HG03565 (cell line): Measurements from ENCODE around the gene TMEM117.
"Not testable (repeated sequence)": the region's sequence is repeated elsewhere in the genome, so short reads cannot be mapped to it uniquely, and the experiment has no call there.

Source experiments
- ATAC-seq: cut with Tn5 transposase; IDR thresholded peaks from one replicate; pipeline ENCODE4 v1.9.1; 2021; ENCODE audit warnings: mild to moderate bottlenecking, moderate library complexity; ENCODE audit not compliant: unreplicated experiment

Gene TMEM117

DNA sequence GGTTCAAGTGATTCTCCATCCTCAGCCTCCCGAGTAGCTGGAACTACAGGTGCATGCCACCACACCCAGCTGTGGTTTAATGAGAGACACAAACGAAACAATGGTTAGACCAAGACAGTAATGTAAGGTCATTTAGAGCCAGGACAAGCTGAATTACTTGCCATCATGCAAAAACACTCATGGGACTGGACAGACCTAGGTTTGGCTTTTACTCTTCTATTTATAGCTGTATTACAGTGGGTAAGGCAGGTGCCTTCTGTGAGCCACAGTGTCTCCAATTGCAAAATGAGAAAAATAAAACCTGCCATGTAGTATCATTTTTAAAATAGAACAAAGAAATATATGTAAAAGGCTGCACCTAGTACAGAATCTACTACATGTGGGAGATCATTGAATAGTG lies 527.1 kb downstream of the TMEM117 start:
- no peak for ATAC-seq

DNA sequence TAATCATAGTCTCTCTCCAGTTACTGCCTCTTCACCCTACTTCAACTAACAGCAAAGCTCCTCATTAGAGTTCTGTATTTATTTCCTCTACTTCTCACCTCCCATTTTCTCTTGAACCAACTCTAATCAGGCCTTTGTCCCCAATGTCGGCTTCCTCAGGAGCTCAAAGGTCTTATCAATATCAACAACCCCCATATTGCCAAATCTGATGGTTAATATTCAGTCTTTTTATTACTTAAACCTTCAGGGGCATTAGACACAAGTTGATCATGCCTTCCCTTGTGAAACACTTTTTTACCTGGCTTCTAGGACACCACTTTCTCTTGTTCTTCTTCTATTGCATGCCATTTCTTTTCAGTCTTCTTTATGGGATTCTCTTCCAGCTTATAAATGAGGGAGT lies 531.3 kb downstream of the TMEM117 start:
- no peak for ATAC-seq

DNA sequence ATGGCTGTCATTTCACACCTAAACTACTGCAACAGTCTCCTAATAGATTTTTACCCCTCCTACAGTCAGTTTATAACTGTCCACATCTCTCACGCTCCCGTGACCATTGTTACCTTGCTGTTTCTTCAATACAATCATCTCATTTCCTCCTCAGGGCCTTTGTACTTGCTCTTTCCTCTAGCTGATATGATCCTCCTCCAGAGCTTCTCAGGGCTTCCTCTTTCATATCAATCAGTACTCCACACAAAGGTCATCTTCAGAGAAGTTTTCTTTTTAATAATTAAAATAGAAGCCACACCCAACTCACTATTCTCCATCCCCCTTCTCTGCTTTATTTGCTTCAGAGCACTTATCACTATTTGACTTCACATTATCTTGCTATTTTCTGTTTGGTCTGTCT lies 532.0 kb downstream of the TMEM117 start:
- ATAC-seq = no peak

DNA sequence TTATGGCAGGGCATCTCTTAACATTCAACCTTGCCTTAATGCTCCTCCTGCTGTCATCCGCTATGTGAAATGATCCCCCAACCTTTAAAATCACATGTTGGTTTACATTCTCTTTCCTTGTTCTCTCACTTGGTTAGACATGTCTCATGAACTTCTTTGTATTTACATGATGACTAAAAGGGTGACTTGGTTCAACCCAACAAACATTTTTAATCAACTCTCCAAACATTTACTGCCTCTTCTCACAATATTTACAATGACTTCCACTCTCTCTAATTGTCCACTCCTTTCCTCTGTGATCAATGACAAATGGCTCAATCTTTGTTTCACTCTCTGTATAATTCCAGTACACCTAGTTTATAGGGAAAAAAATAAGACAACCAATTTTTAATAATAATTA lies 534.1 kb downstream of the TMEM117 start:
- ATAC-seq = no peak

DNA sequence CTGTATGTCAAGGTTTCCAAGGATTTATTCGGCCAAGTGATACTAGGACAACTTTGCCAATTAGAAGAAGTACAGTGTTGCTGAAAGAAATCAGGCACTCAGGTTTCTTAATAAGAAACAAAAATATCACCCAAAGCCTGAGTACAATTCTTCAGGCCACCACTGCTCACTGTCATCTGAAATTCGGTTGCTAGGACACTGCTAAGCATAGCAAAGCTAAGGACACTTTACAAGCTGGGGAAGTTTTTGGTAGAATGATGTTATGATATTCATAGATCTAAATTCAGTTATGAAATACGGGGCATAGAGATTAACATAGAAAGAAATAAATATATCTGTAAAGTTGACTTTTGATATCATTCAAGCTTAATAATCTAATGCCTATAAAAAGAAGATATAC lies 535.1 kb downstream of the TMEM117 start:
- no peak for ATAC-seq

DNA sequence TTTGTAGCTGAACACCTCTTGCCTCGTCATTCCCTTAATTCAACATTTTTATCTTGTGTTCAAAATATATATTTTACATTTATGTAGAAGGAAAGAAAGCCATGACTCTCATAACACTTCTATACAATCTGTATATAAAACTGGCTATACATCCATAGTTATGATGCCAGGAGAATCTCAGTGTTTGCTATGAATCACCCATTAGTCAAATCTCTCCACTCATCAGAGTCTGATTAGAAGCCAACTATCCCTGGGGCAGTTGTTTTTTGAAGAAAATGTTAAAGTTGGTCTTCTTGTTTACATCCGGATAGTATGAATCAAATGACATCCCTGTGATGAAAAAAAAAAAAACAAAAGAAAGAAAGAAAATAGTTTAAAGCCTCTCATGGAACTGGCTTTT lies 536.4 kb downstream of the TMEM117 start:
- no peak for ATAC-seq

DNA sequence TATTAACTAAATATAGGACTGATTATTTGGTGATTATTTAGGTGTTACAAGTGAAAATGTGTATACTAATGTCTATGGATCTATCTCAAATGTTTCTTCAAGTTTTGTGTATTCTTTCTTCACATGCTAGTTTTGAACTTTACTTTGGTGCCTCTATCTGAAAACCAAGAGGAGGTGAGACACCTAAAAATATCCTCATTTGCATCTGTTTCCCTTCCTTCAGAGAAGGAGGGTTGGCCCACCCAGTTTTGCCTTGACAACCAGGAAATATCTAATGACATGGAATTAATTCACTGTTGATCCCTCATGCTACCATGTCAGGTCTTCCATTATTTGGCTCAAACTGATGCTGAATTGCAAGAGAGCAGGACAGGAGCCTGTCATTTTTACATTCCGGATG lies 539.8 kb downstream of the TMEM117 start:
- ATAC-seq = no peak

DNA sequence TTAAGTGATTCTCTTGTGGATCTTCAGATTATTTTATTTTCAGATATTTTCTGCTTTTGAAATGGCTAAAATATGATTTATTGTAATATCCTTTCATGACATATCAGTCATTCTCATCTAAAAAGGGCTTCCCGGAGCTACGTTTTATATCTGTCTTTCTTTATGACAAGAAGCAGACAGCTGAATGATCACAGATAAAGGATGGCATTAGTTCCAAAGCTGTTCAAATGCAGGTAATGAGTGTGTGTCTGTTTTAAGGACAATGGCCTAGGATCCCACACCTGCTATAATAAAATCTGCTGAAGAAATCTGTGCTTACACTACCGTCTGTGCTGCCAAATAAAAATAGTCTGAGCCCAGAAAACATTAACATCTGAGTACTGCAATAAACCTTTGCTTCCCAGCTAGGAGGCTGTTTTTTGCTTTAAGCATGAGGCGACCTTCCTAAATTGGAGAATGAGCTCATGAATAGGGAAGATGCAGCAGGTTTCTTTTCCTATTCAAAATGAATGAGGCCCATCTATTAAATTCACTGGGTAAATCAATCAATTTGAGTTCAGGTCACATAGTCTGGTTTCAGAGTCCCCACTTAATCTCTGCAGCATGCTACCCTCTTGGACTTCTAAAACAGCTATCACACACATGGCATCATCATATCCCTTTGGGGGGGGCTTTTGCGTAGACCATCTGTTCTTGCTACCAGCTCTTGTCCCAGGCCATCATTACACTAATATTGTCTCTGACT lies 541.7 kb downstream of the TMEM117 start:
- no peak for ATAC-seq

DNA sequence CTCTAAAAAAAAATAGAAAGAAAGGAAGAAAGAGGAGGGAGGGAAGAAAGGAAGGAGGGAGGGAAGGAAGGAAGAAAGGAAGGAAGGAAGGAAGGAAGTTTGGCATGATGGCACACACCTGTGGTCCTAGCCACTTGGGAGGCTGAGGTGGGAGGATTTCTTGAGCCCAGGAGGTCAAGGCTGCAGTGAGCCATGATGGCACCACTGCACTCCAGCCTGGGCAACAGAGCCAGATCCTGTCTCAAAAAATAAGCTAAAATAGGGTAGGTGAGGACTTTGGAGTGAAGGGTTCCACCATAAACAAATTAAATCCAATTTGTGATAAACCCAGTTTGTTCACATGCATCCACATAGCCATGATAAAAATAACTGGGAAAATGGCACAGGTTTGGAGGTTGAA lies 543.2 kb downstream of the TMEM117 start:
- ATAC-seq = not testable (repeated sequence)

DNA sequence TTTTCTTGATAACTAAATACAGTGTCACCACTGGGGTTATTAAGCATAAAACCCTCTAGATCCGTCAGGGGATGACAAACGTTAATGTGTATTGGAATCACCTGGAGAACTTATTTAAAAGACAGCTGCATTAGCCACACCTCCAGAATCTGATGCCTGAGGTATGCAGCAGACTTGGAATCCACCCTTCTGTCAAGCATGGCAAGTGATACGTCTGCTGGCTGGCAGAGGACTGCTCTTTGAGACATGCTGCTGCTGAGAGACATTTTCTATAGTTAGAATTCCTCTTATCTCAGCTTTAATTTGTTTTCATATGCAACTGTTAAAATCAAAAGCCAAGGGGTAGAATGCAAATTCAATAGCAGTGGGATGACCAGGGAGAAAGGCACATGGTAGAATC lies 544.0 kb downstream of the TMEM117 start:
- no peak for ATAC-seq

DNA sequence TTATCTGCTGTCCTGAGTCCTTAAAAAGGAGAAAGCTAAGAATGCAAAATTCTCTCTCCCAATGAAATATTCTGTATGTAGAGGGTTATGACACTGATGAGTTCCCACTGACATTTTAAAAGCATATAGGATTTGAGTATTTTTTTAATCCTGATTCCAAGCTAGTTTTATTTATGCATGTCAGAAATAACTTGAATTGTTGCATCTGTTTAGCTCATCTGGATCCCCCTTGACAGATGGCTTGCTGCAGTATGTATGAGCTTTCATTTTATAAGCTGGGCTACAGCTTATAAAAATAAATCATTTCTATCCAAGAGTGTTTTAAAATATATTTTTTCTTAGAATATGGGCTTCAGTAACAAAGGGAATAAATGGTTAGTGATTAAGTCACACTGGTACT lies 545.0 kb downstream of the TMEM117 start:
- ATAC-seq = no peak

DNA sequence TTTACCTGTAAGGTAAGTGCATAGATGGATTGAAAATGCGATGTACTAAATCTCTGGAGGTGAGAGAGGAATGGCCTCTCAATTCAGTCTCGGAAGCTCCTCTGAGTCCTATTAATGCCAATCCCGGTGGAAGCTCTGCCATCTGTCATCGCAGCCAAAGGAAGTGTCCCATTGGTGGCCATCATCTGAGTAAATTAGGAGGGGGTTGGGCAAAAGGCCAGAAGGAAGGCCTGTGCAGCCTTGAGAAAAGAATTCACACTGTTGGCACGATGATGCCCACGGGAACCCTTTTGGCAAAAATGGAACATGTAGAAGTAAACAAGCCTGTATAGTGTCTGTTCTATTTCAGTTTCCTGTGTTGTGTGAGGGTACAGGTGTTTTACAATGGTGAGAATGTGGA lies 545.5 kb downstream of the TMEM117 start:
- no peak for ATAC-seq

DNA sequence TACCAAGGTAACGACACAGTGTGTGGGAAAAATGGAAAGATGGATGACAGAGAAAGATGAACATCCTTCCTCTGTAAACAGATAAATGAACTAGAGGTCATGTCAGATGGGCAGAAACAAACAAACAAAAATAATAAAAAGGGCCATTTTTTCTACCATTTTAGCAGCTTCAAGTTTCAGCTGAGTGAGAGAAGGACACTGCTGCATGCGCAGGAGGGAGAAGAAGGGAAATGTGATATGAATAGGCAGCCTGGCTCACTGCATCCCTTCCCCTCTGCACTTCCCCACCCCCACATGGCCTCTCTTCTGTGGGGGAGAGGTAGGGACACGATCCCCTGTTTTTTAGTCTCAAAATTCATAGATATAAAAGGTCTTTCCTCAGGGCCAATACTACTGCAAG lies 548.3 kb downstream of the TMEM117 start:
- no peak for ATAC-seq

DNA sequence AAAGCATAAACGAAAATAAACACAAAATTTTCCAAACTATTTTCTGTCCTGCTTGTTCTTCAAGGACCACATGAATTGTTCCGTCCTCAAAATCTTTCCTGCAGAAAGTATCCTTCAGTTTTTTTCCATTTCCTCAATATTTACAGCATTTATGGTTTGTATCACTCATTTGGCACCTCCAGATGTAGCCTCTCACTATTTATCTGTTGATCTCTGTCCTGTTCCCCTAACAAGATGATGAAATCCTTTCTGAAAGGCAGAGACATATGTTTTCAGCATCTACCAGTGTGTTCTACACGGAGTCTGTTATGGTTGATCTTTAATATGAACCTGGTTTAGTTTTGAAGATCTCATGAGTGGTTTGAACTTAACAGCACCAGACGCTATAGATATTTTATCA lies 550.1 kb downstream of the TMEM117 start:
- ATAC-seq = no peak

DNA sequence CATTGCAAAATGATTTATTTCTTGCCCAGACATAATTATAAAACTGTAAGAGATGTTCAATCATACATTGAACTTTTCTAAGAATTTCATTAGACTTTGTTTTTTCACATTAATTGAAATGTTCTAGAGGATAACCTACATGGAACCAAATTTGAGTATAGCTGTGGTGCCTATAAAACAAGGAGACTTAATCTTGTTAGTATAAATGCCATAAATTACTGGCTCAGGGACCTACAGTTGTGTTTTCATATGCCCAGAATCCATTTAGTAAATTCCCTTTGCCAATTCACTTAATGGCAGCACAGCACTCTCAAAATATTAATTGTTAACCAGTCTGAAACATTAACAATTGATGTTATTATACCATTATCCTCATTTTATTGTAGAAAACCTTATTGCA lies 551.7 kb downstream of the TMEM117 start:
- no peak for ATAC-seq

DNA sequence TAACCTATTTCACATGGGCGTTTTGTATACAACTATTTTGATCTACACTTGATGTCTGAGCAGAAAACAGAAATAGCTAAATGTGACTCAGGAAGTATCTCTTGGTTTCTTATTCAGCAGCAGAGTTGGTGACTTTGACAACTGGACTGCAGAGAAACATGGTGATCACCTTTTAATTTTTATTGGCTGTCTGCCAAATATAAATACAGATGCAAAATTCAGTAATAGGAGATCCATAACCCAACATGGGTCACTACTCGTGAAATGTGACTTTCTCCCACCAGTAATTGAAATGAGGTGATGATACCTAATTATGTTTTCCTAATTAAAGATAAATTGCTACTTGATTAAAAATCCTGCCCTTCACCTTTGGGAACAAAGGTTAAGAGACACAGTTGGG lies 553.2 kb downstream of the TMEM117 start:
- ATAC-seq = no peak

DNA sequence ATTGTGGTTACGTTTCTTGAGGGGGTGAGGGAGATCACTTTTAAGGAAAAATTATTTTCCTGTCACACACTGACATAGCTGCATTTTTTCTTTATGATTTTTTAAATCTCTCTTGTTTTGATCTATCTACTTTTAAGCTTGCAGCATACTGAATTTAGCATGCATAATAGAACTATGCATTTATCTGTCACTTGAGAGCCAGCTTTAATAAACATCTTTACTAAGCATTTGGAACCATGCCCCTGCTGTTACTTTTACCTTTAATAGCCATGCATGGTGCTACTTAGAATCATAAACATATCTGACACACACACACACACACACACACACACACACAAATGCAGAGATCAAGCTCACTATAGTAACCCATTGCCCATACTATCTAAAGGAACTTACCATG lies 554.0 kb downstream of the TMEM117 start:
- ATAC-seq = no peak

DNA sequence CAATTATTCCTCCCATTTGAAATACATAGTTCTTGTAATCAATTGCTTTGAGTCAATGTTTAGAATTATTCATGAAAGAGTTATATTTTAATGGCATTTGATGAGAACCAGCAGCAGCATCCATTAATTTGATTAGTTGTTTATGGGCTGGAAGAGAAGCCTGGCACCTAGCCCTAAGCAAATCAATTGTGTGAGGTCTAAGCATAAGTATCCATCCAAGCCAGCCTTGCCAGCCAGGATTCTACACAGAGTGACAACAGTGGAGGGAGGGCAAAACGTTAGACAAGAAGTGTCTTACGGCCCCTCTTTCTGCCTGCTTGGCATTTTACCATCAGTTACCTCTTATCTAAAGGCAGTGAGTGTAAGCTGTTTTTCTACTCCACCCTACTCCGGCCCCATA lies 561.8 kb downstream of the TMEM117 start:
- ATAC-seq = no peak

DNA sequence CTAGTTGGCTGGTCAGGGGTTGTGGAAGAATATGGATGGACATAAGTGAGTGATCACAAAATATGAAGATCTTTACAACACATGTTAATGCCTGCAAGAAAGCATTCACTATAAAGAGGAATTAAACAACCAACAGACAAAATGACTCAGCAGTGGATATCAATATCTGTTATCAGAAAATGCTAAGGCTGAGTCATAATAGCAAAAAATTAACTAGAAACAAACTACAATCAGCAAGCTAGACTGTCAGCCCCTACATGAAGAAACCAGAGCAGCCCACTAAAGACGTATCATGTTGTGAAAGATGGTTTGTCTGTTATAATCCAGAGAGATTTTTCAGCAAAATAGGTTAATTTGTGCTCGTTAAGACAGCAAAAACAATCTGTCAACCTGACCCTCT lies 567.3 kb downstream of the TMEM117 start:
- ATAC-seq = no peak

DNA sequence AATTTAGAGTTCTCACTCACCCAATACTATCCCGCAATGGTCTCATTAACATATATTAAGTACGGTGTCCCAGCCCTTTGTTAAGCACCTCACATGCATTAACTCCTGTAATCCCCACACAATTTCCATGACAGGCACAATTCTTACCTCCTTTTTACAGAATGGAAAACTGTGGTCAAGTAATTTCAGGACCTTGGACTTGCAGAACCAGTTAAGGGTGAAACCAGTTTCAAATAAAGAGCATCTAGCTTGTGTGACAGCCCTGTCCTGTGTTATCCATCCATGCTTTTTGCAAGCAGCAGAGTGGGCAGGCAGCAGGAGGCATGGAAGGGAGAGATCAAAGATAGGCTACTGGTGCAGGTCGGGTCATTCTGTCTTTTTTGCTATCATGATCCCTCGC lies 569.4 kb downstream of the TMEM117 start:
- ATAC-seq = no peak

DNA sequence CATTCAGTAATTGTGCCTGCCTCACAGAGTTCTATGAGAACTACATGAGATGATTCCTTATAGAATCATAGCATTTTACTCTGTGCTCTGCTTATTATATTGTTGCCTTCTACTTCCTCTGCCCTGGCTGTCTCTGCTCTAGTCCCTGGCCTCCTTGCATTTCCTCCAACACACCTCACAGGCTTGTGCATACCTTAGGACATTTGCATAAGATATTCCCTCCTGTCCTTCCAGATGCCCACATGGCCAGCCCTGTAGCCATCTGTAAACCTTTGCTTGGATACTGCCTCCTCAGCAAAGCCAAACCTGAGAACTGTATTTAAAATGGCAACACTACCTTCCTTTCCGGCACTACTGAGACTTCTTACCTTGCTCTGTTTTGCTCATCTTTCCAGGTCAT lies 586.7 kb downstream of the TMEM117 start:
- ATAC-seq = no peak

DNA sequence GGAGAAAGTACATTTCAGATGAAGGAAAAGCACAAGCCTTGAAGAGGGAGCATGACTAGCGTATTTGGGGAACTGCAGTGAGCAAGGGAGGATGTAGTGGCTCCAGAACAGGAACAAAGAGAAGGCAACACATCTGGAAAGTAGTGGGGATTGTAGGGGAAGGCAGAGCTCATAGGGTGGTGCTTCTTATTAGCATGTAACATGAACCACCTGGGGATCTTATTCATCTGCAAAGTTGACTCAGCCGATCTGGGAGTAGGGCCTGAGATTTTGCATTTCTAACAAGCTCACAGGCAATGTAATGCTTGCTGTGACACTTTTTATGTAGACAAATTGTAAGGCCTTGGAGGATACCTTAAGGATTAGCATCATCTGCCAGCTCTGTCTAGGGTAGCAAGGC lies 592.9 kb downstream of the TMEM117 start:
- ATAC-seq = no peak

DNA sequence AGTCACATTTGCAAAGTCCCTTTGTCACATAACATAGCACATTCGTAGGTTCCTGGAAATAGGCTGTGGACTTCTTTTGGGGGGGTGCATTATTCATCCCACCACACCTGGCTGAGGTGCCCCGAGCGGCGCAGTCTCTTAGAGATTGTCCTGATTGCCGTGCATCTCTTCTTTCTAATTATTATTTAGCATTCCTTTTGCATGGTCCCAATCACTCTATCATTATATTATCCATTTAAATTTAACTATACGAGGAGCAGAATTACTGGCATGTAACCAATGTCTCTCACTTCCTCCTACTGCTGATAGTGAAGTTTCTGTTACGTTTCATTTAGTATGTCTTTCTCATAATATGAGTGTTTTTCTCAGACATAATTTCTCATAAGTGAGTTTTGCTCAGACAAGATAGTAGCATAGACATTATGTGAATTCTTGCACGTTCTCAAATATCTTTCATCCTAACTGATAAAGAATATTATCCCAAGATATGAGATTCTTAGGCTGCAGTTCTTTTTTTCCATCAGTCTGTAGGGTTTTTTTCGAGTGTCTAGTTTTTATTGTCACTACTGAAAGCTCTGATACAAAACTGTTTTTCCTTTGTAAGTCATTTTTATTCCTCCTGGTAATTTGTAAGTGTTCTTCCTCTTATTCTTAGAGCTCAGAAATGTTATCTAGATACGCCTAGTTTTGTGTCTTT lies 595.9 kb downstream of the TMEM117 start:
- peak; percentile 94 for ATAC-seq
